GM12891 (cell line): ENCODE results near the gene CFAP92.

Experiments
- POLR2A ChIP-seq: IDR thresholded peaks from 2 replicates; pipeline ENCODE4 v1.6.1; 2011; ENCODE audit warnings: low read depth, low read length, control low read depth
- POLR2AphosphoS5 ChIP-seq: IDR thresholded peaks from 2 replicates; pipeline ENCODE4 v1.6.1; 2011; ENCODE audit warnings: low read depth, low read length, control low read depth
- SPI1 ChIP-seq: IDR thresholded peaks from 2 replicates; pipeline ENCODE4 v1.6.1; 2011; ENCODE audit warnings: low read depth, low read length, control low read depth
- TAF1 ChIP-seq: IDR thresholded peaks from 2 replicates; pipeline ENCODE4 v1.6.1; 2011; ENCODE audit warnings: low read depth, low read length, control low read depth

DNA sequence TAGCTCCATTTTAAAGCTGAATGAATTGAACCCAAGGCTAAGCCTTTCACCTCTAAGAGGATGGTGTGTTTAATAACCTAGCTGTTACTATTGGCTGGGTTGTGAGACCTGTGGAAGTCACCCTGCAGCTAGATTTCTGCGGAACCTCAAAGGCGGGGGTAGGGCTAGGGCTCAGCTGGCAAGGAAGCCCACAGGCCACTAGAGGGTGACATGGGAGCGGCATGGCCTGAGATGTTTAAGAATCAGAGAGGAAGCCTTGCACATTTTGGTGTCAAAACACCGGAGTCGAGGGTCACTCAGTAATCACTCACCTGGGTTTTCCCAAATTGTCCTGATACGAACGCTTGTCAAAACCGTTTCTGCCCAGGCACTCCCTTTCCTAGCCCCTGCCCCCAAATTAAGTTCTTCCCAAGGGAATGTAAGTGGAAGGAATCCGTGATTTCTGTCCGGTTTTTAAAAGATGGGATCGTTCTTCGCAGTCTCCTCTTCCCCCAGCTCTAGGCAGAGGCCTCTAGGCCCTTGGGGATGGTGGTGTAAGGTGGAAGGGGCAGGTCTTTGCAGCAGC, 118.2 kb downstream of the CFAP92 start:
- TF ChIP-seq POLR2A (no peak), POLR2AphosphoS5 (no peak), TAF1 (no peak), SPI1 (peak; percentile 23; the same call in 1 of the 2 replicates)
